ENCODE results near the gene CNOT8.

- TF ChIP-seq CTCF (IDR thresholded peaks at IDR 0.05) (no peak), POLR2AphosphoS5 (IDR thresholded peaks at IDR 0.05) (no peak)
Observed at GRCh38 chr5:154842689-154843530, 15.5 kb upstream of the CNOT8 start.
